K562 (cell line): ENCODE measurements around the gene S1PR1. TPM values are rescaled to one million over a fixed set of nuclear protein-coding genes. Genes with fewer than 3 reads are reported as not detected.

ENCODE experiments used
- ATAC-seq: fragments of 200-7000 bp; cut with Tn5 transposase; 3 replicates; pipeline ENCODE4 v1.9.1; 2020; ENCODE audit warnings: moderate library complexity
- BruUV-seq: library from RNA; stranded (reverse); fragments of 400-500 nt; replicated peaks from 2 replicates; lab custom pipeline; 2021; lab: Mats Ljungman, UMichigan
- CTCF ChIA-PET: fragments of 300-600 bp; formaldehyde crosslinking; extraction: SDS; loops from one replicate; lab custom pipeline; 2021; ENCODE audit warnings: low intra/inter-chr PET ratio; lab: Yijun Ruan, JAX
- POLR2A ChIA-PET: fragments of 300-600, 350-650 bp; sonication (Branson Sonifier 250); formaldehyde crosslinking; extraction: SDS; loops from one replicate; lab custom pipeline; 2021; ENCODE audit warnings: antibody characterized with exemption, inconsistent platforms; lab: Yijun Ruan, JAX
- DNase-seq, 4 experiments: peaks; one replicate each; pipeline versions ENCODE4 v3.0.0 to v3.0.0-alpha.2; 2011 to 2018; ENCODE audit warnings: low spot score in 3 of 4, mixed read lengths in 3 of 4; ENCODE audit errors: extremely low read depth in 1 of 4
- FAIRE-seq: peaks from 2 replicates; lab custom pipeline; 2011; peaks lifted over from hg19 to GRCh38; lab: Jason Lieb, UNC
- H2AFZ ChIP-seq: 2 replicates; pipeline ENCODE4 v1.6.0; 2011; ENCODE audit warnings: low read depth, low read length, control low read depth, inconsistent platforms
- H3K27ac ChIP-seq: fragments of 200-600 bp; 3 replicates; pipeline ENCODE4 v1.8.0; 2011; ENCODE audit warnings: low read depth, mild to moderate bottlenecking, control low read depth, inconsistent platforms, low read length, moderate library complexity, mixed read lengths; ENCODE audit errors: extremely low read depth
- H3K27me3 ChIP-seq, 2 experiments: fragments of 300-600 bp in 1 of 2; 2 replicates in 1 of 2; 3 replicates in 1 of 2; pipeline versions ENCODE4 v1.6.0 to v1.8.0; 2011; ENCODE audit warnings: inconsistent platforms in 2 of 2, low read length in 2 of 2, mild to moderate bottlenecking in 1 of 2, mixed read lengths in 1 of 2, moderate library complexity in 1 of 2; ENCODE audit not compliant: control insufficient read depth in 2 of 2, insufficient read depth in 2 of 2
- H3K36me3 ChIP-seq: fragments of 300-600 bp; 3 replicates; pipeline ENCODE4 v1.8.0; 2011; ENCODE audit warnings: mild to moderate bottlenecking, low read length, inconsistent platforms; ENCODE audit not compliant: control insufficient read depth, insufficient read depth
- H3K4me1 ChIP-seq, 2 experiments: fragments of 200-600 bp in 1 of 2; replicated peaks in 1 of 2; 2 replicates in 1 of 2; 3 replicates in 1 of 2; pipeline versions ENCODE4 v1.5.1 to v1.8.0; 2011; ENCODE audit warnings: inconsistent platforms in 2 of 2, low read length in 2 of 2, mild to moderate bottlenecking in 1 of 2, mixed read lengths in 1 of 2, moderate library complexity in 1 of 2; ENCODE audit not compliant: control insufficient read depth in 2 of 2, insufficient read depth in 2 of 2
- H3K4me2 ChIP-seq: 2 replicates; pipeline ENCODE4 v1.6.1; 2011; ENCODE audit warnings: low read length, control low read depth, inconsistent platforms, mixed read lengths; ENCODE audit not compliant: insufficient read depth
- H3K4me3 ChIP-seq: fragments of 200-600 bp; sonication (generic), shearing (Covaris generic); 2 replicates; pipeline ENCODE4 v1.5.1; 2016; ENCODE audit warnings: control low read depth, inconsistent platforms
- H3K79me2 ChIP-seq: fragments of 200-600 bp; 3 replicates; pipeline ENCODE4 v1.8.0; 2011; ENCODE audit warnings: low read length, inconsistent platforms; ENCODE audit not compliant: control insufficient read depth, insufficient read depth
- H3K9ac ChIP-seq, 2 experiments: 2 replicates each; pipeline versions ENCODE4 v1.6.0 to v1.6.1; 2011; ENCODE audit warnings: low read depth in 2 of 2, low read length in 2 of 2, control low read depth in 1 of 2, inconsistent platforms in 1 of 2, mild to moderate bottlenecking in 1 of 2, mixed read lengths in 1 of 2; ENCODE audit not compliant: insufficient read depth in 1 of 2
- H3K9me1 ChIP-seq: one replicate; pipeline ENCODE4 v1.6.0; 2011; ENCODE audit warnings: inconsistent platforms, mild to moderate bottlenecking, low read length, moderate library complexity; ENCODE audit not compliant: control insufficient read depth, insufficient read depth
- H3K9me3 ChIP-seq: replicated peaks from 2 replicates; pipeline ENCODE4 v1.5.1; 2011; ENCODE audit warnings: low read depth, low read length, inconsistent platforms; ENCODE audit not compliant: control insufficient read depth, insufficient read depth
- H4K20me1 ChIP-seq: replicated peaks from 2 replicates; pipeline ENCODE4 v1.6.1; 2011; ENCODE audit warnings: low read length, inconsistent platforms, mixed read lengths; ENCODE audit not compliant: control insufficient read depth, insufficient read depth
- JUND ChIP-seq, 2 experiments: IDR thresholded peaks; 2 replicates in 1 of 2; 3 replicates in 1 of 2; pipeline ENCODE4 v1.6.1; 2011; ENCODE audit warnings: borderline replicate concordance in 2 of 2, low read depth in 2 of 2, low read length in 2 of 2, improper control_type of control experiment in 1 of 2, missing biosample characterization in 1 of 2, missing genetic modification characterization in 1 of 2, missing genetic modification reagents in 1 of 2
- KLF13 ChIP-seq: fragments of 450-650 bp; IDR thresholded peaks from 2 replicates; pipeline ENCODE4 v1.6.1; 2016; ENCODE audit warnings: missing genetic modification characterization, low read depth, mild to moderate bottlenecking, missing compliant biosample characterization, moderate library complexity, borderline replicate concordance
- L3MBTL2 ChIP-seq: fragments of 450-650 bp; IDR thresholded peaks from 2 replicates; pipeline ENCODE4 v1.6.1; 2016; ENCODE audit warnings: mild to moderate bottlenecking, moderate library complexity
- NFATC3 ChIP-seq: fragments of 450-650 bp; IDR thresholded peaks from 2 replicates; pipeline ENCODE4 v1.6.1; 2017; ENCODE audit warnings: mild to moderate bottlenecking
- WGBS: fragments of 100-300 bp; shearing (Covaris generic); methylation state at CpG from one replicate; pipeline ENCODE4 v1.1.6; 2016; ENCODE audit warnings: low coverage, mixed read lengths; ENCODE audit not compliant: insufficient coverage; ENCODE audit errors: missing lambda C conversion rate; 5-methylcytosine and 5-hydroxymethylcytosine counted together
- in situ Hi-C: fragments of 300-500 bp; cut with MboI; formaldehyde crosslinking; loops from 4 replicates; pipeline ENCODE4 v1.15.0; 2018; ENCODE audit warnings: inconsistent platforms, mixed read lengths
- intact Hi-C: fragments of 100-400 bp; cut with micrococcal nuclease; formaldehyde crosslinking; loops from 2 replicates; pipeline ENCODE4 v1.14.2; 2022
- polyA plus RNA-seq, 8 experiments: library from polyadenylated mRNA; depleted of rRNA in 4 of 8; stranded (reverse) in 5 of 8; unstranded in 3 of 8; fragments of >200 nt; fragmentation: Nextera tagmentation in 2 of 8; fragmentation: Illumina TruSeq in 1 of 8; extraction: Ambion mirVana in 2 of 8; extraction: Trizol in 1 of 8; gene quantifications; 2 replicates each; pipeline versions ENCODE4 v1.2.1 to v1.2.3, GENCODE V29; 2011 to 2014; ENCODE audit warnings: inconsistent platforms in 1 of 8, missing spikeins in 1 of 8
- total RNA-seq, 7 experiments: library from RNA; depleted of rRNA in 6 of 7; stranded (reverse); fragments of >200 nt in 6 of 7; fragmentation: Illumina TruSeq in 2 of 7; extraction: Trizol in 2 of 7; gene quantifications; 2 replicates each; pipeline versions ENCODE4 v1.2.1 to v1.2.3, GENCODE V29; 2011 to 2021; ENCODE audit warnings: low replicate concordance in 1 of 7

Gene S1PR1
- total and polyA plus RNA-seq, 9 of the 15 experiments (the other 6 are each of a cell fraction or from before 2014, with no cell fraction given): 0.22 to 1.2 (median 0.43) TPM

DNA sequence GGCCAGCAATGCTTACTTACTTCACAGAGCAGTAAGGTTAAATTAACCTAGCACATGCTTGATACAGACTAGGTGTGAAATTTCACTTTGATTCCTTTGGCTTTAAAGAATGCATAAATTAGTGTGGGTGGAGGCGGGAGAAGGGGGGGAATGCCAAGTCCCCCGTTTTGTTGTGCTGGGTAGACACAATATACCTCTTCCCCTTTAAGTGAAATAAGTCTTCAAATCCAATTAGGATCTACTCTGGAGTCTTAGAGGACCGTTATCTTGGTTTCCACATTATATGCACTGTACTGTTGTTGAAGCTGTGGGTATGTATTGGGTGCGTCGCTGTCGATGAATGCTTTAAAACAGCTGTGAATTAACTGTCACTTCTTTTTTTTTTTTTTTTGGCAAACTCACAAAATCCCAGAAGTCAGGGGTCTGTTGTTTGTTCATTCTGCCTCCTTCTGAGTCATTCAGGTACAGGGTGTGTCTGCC, 1.6 kb upstream of the S1PR1 start:
- Histone ChIP-seq H3K36me3 (no peaks in the 10 kb centered on the region), H4K20me1 (no peaks in the 10 kb centered on the region), H3K9ac (no peak overlapping the region), H2AFZ (peak overlapping the region; percentile 67), H3K9me3 (no peaks in the 10 kb centered on the region), H3K27ac (no peak overlapping the region), H3K4me3 (no peak overlapping the region), H3K79me2 (no peaks in the 10 kb centered on the region), H3K4me2 (peak overlapping the region; percentile 50; the same call in 1 of the 2 replicates), H3K9me1 (no peaks in the 10 kb centered on the region), H3K27me3 (peaks cover 0 to 23% of the 10 kb centered on the region in 2 experiments; a peak in 4 of 5 replicates), H3K4me1 (peaks cover 9 to 27% of the 10 kb centered on the region in 2 experiments; a peak in 4 of 5 replicates)
- POLR2A ChIA-PET: interaction anchor here (0.6 kb wide), 1 partner anchor 40 kb away, joined by 3 read pairs; no protein-coding TSS in a partner anchor
- no peak for TF ChIP-seq KLF13 (tag)
- TF ChIP-seq L3MBTL2: 0 out of 2 replicates have a peak, but pooled peaks have one; percentile 10
- no peak for TF ChIP-seq NFATC3
- no peak for TF ChIP-seq JUND (IDR thresholded peaks at IDR 0.05; ENCODE audit: borderline replicate concordance, low read depth, low read length)
- 0 out of 3 replicates have a peak, but pooled peaks have one; percentile 23 for TF ChIP-seq JUND (tag; IDR thresholded peaks at IDR 0.05; ENCODE audit: borderline replicate concordance, low read depth, low read length)
- BruUV-seq: no TSS peak
- DNase-seq (no peak), ATAC-seq (no peak; the same call in 2 of the 3 replicates), FAIRE-seq (no peak)
- 15% methylated on average over 6 of the region's 6 CpGs for WGBS
- CTCF ChIA-PET: no interaction called here
- intact Hi-C loops (loop anchor here (5.0 kb wide), 2 partner anchors 43 to 208 kb away; partner anchors contain the start of gene DPH5), in situ Hi-C loops (loop anchor here (5.0 kb wide), 1 partner anchor 52 kb away; no protein-coding TSS in a partner anchor)
